HG03378 (cell line): Measurements from ENCODE around the gene MATCAP1.
A peak's percentile ranks its signal among the peaks of the same experiment; 100 is the strongest.

Source experiments
- ATAC-seq: cut with Tn5 transposase; IDR thresholded peaks from one replicate; pipeline ENCODE4 v1.9.1; 2021; ENCODE audit warnings: mild to moderate bottlenecking, moderate library complexity; ENCODE audit not compliant: unreplicated experiment

MATCAP1 gene

DNA sequence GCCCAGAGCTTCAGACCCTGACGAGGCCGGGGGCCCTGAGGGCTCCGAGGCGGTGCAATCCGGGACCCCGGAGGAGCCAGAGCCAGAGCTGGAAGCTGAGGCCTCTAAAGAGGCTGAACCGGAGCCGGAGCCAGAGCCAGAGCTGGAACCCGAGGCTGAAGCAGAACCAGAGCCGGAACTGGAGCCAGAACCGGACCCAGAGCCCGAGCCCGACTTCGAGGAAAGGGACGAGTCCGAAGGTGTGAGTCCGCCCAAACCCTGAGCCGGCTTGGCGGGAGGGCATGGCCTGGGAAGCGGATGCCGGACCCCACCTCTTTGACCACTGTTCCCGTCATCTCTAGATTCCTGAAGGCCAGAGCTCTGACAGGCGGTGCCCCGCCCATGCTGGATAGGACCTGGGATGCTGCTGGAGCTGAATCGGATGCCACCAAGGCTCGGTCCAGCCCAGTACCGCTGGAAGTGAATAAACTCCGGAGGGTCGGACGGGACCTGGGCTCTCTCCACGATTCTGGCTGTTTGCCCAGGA is 9.0 kb downstream of the MATCAP1 start:
- ATAC-seq: no peak

DNA sequence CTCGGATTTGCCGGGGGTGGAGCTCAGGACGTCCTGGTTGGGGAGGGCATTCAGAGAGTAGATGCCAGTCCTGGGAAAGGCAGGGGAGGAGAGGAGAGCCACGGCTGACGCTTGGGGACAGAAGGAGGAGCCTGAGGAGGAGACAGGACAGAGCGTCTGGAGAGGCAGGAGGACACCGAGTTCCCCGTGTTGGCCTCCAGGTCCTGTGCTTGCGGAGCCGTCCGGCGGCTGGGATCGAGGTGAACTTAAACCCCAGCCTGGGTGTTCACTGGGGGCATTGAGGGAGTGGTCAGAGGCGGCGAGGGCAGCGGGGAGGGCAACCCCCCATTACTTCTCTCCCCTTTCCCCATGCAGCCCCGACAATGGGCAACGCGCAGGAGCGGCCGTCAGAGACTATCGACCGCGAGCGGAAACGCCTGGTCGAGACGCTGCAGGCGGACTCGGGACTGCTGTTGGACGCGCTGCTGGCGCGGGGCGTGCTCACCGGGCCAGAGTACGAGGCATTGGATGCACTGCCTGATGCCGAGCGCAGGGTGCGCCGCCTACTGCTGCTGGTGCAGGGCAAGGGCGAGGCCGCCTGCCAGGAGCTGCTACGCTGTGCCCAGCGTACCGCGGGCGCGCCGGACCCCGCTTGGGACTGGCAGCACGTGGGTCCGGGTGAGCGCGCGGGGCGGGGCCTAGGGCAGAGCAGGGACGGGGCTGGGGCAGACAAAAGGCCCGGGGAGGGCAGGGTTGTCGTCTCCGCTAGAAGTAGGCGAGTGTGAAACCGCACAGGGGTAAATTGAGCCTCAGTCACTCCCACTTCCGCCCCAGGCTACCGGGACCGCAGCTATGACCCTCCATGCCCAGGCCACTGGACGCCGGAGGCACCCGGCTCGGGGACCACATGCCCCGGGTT is 9.7 kb downstream of the MATCAP1 start:
- peak; percentile 40 for ATAC-seq

DNA sequence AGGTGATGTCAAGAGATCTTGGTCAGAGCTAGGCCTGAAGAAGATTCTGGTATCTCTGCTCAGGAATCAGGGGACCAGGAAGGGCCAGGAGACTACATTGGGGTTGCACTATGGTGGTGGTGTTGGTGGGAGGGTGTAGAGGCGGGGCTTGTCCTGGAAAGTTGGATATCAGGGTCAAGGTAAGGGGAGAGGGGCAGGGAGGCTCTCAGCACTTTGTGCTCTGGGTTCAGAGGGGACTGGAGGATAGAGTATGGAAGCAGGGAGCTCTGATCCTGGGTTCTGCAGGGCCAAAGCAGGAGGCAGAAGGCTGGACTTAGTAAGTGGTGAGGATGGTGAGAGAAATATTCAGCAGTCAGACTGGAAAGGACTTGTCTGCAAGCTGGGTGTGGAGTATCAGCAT is 10.4 kb downstream of the MATCAP1 start:
- ATAC-seq: no peak

DNA sequence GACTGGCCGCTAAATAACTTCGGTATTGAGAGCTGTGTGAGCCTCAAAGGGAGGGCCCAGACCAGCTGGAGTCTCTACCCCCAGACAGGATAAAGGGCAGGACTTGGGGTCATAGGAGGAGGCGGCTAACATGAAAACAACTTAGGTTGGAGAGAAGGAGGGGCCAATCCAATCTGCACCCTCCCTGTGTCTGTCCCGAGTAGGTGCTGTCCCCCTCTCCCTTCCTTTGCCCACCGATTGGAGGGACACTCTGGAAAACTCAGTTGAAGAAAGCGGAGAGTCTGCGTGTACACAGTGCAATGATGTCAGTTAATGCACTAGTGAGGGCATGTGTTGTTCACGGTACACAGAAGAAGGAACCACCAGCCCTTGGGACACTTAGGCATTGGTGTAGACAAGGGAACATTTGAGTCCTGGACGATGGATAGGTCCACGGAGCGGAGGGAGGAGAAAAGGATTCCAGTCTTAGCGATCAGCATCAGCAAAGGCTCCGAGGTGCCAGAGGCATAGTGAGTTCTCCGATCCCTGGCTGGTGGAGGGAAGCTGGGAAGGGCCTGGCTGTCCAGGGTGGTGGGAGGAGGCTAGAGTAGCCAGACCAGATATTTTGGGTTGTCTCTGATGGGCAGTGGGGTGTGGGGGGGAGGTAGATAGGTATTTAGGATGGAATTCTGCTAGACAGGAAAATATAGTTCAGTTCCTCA is 12.7 kb downstream of the MATCAP1 start:
- no peak for ATAC-seq

DNA sequence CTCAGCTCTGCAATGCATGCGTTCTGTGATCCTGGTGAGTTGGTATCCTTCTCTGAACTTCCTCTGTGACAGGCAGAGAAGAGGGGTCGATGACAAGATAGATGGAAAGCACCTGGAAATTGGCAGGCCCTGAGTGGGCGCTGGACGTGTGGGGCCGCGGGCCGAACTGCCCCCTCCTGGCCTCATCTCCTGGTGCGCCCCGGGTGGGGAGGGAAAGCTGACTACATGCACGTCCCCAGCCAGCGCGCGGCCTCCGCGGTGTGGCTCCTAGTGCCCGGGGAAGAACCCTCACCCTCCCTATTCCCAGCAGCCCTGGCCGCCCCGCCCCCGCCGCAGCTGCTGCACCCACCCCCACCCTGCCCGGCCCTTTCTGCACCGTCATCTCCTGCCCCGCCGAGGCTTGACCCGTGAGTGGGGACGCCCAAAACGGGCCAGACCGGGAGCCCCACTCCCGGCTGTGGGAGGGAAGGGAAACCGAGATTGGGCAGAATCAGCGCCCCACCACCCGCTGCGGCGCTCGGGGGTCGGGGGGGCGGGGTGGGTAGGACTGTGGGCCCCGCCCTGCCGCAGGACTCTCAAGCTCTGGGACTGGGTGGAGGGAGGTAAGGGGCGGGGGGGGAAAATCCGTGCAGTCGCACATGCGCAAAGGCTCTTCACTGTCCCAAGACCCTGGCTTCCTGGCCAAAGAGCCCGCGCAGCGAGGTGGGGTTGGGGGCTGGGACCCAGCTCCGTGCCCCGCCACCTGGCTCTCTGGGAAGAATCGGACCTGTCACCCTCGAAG is 13.4 kb downstream of the MATCAP1 start, which contains the start of gene NOL3:
TSS of gene NOL3 (plus strand) at position 371 of the 781 bp plus-strand sequence.
- ATAC-seq: peak; percentile 32

DNA sequence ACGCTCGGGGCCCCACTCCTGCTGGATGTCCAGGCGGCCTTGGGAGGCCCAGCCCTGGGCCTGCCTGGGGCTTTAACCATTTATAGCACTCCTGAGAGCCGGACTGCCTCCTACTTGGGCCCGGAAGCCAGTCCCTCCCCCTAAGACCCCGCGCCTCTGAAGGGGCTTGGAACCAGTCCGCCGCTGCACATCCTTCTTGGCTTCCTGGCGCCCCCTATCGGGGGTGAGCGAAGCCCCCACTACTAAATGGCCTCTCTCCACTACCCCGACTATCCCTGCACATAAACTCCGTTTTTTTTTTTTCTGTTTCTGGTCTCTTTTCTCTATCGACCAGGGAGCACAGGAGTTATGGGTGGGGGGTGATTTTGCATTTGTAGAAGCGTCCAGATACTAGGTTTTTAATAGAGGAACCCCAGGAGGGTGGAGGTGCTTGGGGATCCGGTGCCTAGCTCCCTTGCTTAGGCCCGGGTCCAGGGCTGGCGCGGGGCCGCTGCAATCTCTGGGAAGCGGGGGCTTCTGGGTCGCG is 14.1 kb downstream of the MATCAP1 start:
- no peak for ATAC-seq

DNA sequence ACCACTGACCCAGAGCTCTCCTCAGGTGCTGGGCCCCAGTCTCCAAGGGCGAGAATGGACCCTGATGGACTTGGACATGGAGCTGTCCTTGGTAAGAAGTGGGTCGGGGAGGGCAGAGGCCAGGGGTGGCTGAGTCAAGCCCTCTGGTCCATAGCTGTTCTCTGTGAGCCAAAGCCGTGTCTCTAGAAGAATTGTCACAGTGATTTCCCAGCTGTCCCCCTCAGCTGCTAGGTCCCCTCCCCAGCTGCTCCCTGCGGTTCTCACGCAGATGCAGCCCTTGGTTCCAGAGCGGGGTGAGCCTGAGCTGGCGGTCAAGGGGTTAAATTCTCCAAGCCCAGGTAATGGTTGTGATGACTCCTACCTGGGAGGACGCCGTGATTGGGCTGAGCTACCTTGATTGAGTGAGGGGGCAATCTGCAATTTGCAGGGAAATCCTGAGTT is 14.7 kb downstream of the MATCAP1 start:
- ATAC-seq: no peak

DNA sequence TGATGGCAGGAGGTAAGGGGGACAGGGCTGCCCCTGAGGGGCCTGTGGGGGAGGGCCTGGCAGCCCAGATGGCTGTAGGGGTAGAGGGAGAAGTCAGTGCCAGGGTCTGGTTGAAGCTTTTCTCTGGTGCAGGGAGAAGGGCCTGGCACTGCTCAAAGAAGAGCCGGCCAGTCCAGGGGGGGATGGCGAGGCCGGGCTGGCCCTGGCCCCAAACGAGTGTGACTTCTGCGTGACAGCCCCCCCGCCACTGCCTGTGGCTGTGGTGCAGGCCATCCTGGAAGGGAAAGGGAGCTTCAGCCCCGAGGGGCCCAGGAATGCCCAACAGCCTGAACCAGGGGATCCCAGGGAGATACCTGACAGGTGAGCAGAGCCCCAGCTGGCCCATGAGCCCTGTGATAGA is 16.2 kb downstream of the MATCAP1 start:
- ATAC-seq: no peak

DNA sequence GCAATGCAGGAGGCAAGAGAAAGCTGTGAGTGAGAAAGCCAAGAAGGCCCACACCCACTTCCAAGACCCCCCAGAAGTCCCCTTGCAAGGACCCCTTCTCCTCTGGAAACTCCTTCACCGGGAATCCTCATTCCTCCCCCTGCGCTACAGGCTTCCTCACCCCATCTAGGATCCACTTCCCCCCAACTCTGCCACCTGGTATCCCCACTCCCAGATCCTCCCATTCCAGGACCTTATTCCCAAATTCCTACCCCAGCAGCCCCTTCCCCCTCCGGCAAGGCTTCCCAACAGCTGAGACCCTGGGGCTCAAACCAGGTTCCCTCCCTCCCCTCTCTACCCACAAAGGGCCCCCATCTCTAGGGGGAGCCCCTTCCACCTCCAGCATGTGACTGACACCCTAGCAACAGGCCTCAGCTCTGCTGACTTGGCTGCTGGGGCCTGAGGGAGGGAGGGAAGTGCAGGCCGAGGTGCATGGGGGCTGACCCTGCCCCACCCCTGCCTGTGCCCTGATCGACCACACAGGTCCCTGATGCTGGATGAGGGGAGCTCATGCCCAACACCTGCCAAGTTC is 17.1 kb downstream of the MATCAP1 start:
- no peak for ATAC-seq

DNA sequence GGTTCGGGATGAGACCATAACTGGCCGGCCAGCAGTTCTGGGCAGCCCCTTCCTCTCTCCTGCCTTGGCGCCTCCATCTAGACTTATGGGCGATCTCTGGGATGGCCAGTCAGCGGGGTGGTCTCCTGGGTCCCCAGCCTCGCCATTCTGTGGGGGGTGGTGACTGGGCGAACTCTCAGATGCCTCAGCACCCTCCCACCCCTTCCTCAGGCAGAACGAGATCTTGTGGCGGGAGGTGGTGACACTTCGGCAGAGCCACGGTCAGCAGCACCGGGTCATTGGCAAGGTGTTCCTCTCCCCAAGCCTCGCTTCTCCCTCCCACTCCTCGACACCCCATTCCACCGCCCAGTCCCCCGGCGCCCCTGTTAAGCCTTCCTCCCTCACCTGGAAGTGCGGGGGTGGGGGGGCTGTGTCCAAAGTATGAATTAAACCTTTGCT is 17.6 kb downstream of the MATCAP1 start:
- ATAC-seq: no peak

DNA sequence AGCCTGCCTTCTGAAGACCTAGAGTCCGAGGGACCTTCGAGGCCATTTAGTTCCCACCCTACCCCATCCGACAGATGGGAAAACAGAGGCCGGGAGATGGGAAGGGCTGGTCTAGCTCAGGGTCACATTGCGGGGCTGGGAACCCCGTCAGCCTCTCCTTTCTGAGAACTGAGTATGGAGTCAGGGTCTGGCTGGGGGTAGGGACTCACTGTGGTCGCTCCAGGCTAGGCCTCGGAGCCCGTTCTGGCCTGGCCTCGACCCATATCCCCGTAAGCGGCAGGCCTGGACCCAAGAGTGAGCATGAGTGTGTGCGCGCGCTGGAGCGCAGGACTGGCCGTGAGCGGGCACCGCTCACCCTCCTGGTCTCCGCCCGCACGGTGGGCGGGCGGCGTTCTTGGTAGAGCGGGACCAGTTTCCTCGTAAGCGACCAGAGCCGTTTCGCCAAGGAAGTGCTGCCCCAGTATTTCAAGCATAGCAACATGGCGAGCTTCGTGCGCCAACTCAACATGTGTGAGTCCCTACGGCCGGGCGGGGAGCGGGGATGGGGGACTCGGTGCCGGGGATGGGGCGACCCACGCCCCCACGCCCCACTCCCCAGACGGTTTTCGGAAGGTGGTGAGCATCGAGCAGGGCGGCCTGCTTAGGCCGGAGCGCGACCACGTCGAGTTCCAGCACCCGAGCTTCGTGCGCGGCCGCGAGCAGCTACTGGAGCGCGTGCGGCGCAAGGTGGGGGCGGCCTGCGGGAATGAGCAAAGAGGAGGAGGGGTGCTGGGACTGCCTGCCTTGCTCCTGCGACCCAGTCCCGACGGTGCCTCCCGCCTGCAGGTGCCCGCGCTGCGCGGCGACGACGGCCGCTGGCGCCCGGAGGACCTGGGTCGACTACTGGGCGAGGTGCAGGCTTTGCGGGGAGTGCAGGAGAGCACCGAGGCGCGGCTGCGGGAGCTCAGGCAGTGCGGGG is 18.4 kb downstream of the MATCAP1 start:
- no peak for ATAC-seq

DNA sequence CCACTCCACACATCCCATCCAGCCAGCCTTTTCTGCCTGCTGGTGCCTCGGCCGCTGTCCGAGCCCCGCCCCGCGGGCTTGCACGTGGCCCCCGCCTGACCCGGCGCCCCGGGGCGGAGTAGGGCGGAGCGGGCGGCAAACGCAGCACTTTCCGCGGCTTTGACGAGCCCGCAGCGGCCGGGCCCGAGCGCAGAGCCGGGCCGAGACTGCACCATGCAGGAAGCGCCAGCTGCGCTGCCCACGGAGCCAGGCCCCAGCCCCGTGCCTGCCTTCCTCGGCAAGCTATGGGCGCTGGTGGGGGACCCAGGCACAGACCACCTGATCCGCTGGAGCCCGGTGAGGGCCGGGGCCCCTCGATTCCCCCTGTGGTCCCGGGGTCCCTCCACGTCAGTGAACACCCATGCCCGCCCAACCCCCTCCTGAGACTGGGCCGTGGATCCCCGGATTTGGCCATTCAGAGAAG is 19.1 kb downstream of the MATCAP1 start, which contains the start of gene HSF4:
TSS of gene HSF4 (plus strand) at position 147 of the 463 bp plus-strand sequence. CDS start at position 214, 67 bp downstream.
- ATAC-seq: no peak

DNA sequence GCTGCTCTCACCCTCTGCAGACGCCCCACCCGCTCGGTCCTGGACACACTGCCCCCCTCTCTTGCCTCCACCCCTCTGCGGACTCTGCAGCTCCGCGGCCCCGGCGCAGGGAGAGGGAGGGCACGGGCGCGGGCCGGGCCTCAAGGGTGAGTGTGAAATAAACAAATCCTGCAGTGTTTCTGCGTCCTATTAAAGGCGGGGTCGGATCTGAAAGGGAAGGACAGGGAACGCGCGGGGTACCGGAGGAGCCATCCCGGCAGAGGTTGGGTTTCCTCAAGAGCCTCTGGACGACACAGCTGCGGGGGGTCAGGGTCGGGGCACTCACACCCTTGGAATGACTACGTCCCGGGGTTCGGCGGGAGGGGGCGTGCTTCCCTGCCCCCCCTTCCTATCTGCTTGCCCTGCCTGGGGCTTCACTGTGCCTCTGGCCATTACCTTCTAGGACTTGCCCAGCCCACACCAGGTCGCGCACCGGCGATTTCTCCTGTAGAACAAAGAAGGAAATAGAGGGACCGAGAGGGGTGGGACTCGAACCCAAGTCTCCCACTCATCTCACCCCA is 19.7 kb downstream of the MATCAP1 start:
- ATAC-seq: no peak

DNA sequence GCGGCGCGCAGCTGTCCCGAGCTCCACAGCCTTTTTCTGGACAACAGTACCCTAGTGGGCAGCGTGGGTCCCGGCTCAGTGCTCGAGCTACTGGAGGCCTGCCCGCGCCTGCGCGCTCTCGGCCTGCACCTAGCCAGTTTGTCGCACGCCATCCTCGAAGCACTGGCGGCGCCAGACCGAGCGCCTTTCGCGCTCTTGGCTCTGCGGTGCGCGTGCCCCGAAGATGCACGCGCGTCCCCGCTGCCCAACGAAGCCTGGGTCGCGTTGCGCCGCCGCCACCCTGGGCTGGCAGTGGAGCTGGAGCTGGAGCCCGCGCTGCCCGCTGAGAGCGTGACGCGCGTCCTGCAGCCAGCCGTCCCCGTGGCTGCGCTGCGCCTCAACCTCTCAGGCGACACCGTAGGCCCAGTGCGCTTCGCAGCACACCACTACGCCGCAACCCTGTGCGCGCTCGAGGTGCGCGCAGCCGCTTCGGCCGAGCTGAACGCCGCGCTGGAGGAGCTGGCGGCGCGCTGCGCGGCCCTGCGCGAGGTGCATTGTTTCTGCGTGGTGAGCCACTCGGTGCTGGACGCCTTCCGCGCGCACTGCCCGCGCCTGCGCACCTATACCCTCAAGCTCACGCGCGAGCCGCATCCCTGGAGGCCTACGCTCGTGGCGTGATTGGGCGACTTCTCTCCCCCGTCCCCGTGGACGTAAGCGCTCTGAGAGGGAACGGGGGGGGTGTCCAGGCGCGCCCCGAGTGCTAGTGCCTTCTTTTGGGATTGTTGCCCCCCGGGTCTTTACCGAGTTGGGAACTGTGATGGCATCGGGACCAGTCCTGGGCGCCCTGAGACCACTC is 20.4 kb downstream of the MATCAP1 start:
- ATAC-seq: no peak

DNA sequence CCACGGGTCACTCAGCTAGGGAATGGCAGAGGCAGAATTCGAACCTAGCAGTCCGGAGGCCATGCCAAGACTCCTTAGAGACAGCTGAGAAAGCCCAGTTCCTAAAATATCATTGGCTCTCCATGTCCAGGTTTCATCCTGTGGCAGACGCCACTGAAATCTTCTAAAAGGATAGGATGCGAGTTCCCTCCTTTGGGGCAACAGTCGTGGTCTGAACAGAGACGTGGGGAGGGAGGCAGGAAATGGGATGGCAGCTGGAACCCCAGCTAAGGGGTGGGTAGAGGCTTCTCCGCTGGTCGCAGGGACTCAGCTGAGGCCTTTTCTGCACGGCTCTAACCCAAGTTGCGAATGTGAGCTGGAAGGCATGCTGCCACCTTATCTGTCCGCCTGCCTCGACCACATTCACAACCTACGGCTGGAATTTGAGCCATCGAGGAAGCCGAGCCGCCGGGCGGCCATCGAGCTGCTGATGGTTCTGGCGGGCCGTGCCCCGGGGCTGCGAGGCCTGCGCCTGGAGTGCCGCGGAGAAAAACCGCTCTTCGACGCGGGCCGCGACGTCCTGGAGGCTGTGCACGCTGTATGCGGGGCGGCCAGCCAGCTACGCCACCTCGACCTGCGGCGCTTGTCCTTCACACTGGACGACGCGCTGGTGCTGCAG is 21.1 kb downstream of the MATCAP1 start:
- ATAC-seq: no peak

DNA sequence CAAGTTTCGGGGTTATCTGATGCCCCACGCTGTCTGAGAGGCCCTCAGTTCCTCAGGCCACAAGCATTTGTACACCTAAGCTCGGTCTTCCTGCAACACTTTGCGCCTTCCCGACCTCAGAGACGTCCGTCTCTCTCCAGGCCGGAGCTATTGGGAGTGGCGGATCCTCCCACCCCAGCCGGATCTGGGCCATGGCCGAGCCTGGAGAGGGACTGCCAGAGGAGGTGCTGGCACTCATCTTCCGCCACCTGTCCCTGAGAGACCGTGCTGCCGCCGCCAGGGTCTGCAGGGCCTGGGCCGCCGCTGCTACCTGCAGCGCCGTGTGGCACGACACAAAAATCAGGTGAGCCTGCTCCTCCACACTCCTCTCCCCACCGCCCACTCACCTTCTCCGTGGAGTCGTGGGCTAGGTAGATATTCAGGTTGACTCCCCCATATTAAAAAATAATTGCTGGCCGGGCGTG is 22.1 kb downstream of the MATCAP1 start:
- ATAC-seq: no peak
